NCI-H345 (cell line): Measurements from ENCODE around the gene SKIDA1.
"Not testable (repeated sequence)": the region's sequence is repeated elsewhere in the genome, so short reads cannot be mapped to it uniquely, and the experiment has no call there.

Experiments used
- DNase-seq: peaks from one replicate; lab custom pipeline; 2025; lab: John Stamatoyannopoulos, UW

The SKIDA1 gene

DNA sequence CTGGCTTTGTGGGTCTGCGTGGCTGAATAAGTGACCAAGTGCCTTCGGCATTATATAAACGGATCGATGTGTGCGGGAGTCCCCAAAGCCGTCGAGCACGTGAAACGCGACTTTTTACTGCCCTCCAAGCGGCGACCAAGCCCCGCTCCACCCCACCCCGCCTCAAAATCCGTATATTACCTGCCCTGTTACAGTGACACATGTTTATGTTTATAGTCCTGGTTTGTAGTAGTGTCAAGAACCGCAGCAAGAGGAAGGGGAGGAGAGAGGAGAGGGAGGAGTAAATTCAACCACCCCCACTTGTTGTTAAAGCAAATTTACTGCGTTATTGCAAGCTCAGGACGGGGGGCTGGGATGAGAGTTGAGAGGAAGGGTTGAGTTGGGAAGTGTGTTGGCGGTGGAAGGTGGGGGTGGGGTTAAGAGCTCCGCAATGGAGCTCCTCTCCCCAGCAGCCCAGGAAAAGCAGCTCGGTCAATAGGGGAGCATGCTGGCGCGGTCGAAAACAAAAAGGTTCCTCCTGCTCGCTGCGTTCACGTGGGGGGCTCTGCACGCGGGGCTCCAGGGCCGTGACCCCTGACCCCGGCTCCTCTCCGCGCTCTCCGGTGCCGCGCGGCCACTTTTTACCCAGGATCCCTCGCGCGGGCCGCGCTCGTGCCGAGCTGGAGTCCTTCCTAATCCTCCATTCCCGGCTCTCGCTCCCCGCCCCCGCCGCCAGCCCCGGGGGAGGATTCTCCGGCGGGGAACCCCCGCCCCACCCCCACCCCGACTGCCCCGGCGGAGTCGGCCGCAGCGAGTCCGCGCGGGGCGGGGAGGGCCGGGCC lies at the start of gene SKIDA1:
Gene SKIDA1, minus strand, starts transcription at position 316 of the 821 bp plus-strand sequence. CDS start 7,860 bp downstream, outside the sequence.
- DNase-seq, result peak; percentile 65

DNA sequence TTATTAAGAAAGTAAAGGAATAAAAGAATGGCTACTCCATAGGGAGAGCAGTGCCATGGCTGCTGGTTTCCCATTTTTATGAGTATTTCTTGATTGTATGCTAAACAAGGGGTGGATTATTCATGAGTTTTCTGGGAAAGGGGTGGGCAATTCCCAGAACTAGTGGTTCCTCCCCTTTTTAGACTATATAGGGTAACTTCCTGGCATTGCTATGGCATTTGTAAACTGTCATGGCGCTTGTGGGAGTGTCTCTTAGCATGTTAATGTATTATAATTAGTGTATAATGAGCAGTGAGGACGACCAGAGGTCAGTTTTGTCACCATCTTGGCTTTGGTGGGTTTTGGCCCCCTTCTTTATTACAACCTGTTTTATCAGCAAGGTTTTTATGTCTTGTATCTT lies 49.0 kb upstream of the SKIDA1 start:
- not testable (repeated sequence) for DNase-seq

DNA sequence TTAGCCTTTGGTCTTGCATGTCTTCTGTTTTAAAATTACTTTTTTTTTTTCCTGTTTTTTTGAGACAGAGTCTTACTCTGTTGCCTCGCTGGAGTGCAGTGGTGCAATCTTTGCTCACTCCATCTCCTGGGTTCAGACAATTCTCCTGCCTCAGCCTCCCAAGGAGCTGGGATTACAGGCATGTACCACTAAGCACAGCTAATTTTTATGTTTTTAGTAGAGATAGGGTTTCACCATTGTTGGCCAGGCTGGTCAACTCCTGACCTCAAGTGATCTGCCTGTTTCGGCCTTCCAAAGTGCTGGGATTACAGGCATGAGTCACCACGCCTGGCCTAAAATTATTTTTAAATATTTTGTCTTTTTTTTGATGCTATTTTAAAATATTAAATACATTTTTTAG lies 47.1 kb upstream of the SKIDA1 start:
- no peak for DNase-seq

DNA sequence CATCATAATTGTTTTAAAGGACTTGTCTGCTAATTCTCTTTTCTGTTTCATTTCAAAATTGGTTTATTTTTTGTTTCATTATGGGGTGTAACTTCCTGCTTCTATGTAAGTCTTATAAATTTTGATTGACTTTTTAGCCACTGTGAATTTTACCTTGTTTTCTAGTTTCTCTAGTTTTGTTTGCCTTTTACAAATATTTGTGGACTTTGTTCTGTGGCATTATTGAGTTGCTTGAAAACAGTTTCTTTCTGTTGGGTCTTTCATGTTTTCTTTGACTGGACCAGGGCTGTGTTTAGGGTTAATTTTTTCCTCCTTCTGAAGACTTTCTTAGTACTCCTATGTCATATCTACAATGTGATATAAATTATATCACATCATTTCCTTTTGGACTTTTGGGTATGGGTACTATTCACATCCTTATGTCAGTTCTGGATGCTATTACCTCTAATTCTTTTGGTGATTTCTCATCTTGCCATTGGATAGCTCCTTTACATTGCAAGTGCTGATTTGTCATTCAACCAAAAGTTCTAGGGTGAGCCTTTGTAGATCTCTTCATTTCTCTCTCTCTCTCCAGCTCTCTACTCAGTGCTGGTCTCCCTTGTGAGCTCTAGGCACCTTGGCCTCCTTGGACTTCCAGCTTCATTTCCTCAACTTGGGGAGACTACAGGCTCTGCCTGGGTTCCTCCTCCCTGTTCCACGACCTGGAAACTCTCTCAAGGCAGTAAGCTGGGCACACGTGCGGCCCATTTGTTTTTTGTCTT lies 45.5 kb upstream of the SKIDA1 start:
- no peak for DNase-seq

DNA sequence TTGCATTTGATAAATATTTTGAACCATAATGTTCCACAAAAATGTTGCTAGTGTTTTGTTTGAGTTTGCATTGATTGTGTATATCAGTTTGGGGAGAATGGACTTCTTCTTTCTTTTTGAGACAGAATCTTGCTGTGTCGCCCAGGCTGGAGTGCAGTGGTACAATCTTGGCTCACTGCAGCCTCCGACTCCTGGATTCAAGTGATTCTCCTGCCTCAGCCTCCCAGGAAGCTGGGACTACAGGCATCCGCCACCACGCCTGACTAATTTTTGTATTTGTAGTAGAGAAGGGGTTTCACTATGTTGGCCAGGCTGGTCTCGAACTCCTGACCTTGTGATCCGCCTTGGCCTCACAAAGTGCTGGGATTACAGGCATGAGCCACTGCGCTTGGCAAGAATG lies 33.5 kb upstream of the SKIDA1 start:
- not testable (repeated sequence) for DNase-seq

DNA sequence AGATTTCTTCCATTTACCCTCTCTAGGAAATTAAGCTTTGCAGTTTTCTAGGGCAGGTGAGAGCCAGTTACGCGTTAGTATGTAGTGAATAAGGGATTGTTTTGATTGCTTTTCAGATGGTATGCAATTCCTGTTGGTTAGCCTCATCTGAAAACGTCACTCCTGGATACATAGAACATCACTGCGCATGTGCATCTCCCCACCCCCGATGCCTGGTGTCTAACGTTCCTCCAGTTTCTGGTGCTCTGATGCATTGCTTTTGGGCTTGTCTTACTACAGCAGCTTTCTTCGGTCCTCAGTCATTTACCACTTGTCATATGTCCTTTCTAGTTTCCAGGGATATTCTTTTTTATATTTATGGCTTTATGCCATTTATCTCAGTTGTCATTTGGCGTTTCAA lies 31.0 kb upstream of the SKIDA1 start:
- no peak for DNase-seq

DNA sequence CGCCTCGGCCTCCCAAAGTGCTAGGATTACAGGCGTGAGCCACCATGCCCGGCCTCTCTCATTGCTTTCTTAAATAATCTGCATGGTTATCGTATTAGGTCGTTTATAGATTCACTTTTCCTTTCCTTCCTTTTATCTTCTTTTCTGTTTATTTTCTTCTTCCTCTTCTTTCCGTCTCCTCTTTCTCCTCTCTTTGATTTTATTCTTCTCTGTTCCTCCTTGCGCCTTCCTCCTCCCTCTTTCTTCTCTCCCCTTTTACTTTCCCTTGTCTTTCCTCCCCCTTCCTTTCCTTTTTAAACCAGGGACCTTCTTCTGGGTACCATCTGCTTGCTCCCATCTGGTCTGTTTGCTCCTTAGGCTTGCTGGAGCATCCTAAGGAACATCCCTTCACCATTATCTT lies 27.2 kb upstream of the SKIDA1 start:
- DNase-seq, result no peak

DNA sequence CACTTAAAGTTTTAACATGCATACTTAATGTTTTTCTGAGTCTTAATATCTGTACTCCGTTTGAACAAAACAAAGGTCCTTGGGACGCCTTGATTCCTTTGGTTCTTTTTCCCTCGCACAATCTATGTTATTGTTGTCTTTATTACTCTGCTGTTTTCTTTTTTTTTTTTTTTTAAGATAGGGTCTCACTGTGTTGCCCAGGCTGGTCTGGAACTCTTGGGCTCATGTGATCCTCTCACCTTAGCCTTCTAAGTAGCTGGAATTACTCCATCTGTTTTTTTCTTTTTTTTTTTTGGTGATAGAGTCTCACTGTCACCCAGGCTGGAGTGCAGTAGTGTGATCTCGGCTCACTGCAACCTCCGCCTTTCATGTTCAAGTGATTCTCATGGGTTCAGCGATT lies 21.8 kb upstream of the SKIDA1 start:
- DNase-seq, result no peak

DNA sequence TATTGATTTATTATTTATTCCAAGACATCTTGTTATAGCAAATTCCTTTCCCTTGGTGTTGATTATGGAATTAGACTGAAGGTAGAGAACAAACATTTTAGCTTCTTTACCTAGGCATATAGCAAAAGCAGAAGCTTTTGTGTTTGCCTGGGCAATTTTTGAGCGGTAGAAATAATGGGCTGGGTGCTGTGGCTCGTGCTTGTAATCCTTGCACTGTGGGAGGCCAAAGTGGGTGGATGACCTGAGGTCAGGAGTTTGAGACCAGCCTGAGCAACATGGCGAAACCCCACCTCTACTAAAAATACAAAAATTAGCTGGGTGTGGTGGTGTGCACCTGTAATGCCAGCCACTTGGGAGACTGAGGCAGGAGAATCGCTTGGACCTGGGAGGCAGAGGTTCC lies 15.2 kb upstream of the SKIDA1 start:
- DNase-seq, result not testable (repeated sequence)

DNA sequence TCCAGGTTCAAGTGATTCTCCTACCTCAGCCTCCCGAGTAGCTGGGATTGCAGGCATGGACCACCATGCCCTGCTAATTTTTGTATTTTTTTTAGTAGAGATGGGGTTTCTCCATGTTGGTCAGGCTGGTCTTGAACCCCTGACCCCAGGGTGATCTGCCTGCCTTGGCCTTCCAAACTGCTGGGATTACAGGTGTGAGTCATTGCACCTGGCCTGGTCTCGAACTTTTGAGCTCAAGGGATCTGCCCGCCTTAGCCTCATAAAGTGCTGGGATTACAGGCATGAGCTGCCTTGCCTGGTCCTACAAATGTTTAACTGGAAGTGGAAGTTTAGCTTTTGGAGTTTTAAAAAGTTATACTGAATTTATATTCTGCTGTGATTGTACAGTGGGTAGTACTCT lies 11.4 kb upstream of the SKIDA1 start:
- DNase-seq, result no peak

DNA sequence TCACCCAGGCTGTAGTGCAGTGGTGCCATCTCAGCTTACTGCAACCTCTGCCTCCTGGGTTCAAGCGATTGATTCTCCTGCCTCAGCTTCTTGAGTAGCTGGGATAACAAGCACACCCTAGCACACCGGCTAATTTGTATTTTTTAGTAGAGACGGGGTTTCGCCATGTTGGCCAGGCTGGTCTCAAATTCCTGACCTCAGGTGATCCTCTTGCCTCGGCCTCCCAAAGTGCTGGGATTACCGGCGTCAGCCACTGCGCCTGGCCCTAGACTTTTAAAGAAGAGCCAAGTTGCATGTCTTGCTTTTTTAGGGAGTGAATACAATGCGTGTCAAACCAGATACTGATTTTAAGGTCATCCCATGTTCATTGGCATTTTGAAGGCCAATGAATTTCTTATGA lies 10.5 kb upstream of the SKIDA1 start:
- not testable (repeated sequence) for DNase-seq

DNA sequence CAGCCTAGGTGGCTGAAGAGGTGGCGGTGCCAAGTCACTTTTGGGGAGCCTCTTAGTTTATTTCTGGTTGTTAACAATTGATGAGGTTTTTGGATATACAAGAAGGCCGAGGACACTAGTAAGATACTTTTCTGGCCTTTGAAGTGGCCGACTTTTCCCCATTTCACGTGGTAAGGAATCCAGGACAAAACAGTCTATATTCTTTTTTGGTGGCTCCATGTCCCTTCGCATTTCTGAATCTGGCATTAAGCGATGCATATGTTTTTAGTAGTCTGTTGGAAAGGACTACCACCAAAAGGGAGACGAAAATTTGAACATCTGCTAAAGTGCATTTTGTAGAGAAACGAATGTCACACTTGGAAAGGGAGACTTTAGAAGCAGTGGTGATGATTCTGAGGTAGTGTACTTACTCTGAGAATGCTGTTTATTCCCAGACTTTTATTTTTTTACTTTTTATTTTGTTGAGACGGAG lies 10.0 kb upstream of the SKIDA1 start:
- DNase-seq, result no peak

DNA sequence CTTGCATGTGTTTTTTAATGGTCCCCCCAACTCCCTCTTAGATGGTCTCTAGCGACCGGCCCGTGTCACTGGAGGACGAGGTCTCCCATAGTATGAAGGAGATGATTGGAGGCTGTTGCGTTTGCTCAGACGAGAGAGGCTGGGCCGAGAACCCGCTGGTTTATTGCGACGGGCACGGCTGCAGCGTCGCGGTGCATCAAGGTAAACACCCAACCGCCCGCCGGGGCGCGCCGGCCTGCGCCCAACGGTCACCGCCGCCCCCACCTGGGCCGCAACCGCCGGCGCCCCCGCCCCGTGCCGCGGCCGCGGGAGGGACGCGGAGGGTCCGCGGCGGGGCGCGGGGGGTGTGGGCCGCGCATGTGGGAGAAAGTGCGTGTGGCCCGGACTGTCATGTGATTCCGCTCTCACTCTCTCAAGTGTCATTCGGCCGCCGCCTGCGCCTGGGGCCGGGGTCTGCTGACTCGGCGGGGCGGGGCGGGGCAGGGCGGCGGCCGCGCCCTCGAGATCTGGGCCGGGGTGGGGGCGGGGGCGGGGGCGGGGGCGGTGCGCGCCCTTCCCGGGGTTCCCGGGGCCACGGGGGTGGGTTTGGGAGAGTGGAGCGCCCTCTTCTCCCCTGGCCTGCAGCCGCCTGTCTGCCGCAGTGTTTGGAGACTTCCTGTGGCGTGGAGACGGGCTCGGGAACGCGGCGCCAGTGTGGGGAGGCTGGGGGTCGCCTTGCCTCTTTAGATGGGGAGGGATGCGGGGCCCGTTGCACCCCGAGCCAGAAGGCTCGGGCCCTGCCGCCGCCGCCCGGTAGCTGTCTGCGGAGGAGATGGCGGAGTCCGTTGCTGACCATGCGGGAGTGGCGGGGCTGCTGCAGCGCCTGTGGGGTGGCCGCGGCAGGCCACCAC lies 9.4 kb upstream of the SKIDA1 start:
- peak; percentile 59 for DNase-seq

DNA sequence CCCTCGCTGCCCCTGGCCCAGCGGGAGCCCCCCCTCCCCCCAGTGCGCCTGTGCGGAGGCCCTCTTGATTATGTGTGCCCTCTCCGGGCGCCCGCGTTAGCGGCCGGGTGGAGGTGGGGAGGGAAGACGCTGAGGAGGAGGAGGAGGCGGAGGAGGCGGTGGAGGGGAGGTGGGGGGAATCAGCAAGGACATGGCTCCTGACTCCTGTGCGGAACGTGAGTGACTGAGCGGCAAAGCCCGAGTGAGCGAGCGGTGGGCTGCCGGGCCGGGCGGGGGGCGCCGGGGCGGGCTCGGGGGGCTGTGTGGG lies 8.8 kb upstream of the SKIDA1 start:
- DNase-seq, result no peak

DNA sequence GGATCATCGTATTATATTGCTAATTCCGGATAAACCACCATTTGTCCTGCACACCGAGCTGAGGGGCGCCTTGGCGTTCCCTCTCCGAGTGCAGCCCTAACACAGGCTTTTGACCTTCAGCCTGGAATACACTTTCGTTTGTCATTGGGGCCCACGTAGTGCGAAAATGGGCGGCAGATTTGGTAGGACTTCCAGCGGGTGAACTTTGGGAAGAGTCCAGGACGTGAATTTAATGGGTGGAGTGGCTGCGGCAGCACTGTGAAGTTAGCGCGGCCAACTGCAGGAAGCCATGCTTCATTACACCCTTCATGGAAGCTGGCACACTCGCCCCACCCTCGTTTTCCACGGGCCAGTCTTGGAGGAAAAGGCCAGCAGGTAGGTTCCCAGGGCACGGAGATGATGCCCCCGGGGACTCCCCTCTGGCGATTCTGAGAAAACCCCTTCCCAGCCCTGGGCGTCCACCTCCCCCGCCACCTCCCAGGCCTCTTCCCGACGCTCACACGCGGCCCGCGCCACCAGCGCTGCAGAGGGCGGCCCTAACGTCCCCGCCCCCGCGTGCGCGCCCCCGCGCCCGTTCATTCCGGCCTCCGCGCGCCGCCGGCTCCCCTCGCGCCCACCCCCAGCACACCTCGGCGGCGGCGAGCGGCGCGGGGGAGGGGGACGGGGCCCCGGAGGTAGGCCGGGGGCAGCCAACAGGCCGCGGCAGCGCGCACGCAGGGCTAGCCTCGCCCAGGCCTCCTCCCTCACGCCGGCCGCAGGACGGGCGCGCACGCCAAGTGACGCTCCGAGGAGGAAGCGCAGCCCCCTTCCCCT lies 8.2 kb upstream of the SKIDA1 start, which contains the start of gene MLLT10:
Gene MLLT10, plus strand, starts transcription at position 766 of the 813 bp plus-strand sequence. CDS start 413 bp downstream, outside the sequence.
- DNase-seq, result peak; percentile 94

DNA sequence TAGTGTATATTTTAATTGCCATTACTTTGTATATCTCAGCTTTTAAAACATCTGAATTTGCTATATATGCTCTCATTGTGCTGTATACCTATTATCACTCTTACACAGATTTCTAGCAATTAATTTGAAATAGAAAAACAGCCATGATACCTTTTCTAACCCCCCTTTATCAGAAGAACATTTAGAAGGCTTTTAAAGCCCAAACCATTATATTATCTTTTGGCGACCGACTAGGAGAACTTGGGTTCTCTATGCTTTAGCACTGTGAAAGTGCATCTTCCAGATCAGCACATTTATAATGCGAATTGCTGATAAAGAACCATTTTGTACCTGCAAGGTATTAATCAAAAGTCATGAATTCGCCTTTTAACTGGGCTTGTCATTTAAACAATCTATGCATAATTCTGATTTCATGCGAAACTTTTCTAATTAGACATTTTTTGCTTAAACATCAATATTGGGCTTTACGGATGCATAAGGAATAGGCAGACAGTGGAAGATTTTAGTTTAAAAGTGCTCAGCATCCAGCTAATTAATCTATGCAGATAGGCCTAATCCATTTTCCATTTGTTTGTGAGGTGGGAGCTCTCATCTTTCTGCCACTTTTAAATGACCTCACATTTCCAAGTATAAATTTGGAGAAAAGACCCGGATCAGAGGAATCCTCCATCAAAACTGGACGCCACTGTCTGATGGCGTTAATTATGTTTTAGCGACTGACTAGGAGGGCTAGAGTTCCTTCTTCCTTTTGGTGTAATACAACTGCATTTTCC lies 7.4 kb upstream of the SKIDA1 start:
- peak; percentile 34 for DNase-seq

DNA sequence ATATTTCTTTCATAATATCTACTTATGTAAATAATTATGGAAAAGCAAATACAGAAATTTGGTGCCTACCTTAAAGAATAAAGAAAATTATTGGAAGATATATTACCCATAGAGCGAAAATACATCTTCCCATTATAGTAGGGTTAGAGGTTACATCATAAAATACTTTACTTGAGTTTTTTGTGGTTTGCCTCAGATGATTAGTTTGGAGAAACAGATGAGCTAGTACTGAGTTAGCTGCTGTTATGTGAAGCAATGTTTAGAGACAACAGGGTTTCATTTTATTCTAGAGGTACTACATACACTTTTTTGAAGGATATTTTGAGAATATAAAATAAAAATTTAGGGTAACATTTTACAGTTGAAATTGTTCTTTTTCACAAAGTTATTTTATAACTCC lies 5.7 kb upstream of the SKIDA1 start:
- DNase-seq, result no peak

DNA sequence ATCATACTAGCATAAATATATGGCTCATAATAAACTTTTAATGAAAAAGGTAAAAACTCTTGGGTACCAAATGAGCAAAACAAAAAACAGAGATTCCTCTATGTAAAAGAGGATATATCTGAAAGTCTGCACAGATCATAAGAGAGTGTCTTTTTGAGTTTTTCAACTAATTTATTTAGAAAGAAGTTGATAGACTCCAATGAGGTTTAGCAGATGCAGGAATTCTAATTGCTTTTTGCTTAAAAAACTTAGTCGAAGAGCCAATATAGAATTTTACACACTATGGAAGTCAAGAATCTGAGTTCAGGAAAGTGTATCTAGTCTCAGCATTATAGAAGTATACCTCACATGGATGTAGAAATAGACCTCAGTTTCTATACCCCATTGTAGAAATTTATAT lies 5.2 kb upstream of the SKIDA1 start:
- no peak for DNase-seq

DNA sequence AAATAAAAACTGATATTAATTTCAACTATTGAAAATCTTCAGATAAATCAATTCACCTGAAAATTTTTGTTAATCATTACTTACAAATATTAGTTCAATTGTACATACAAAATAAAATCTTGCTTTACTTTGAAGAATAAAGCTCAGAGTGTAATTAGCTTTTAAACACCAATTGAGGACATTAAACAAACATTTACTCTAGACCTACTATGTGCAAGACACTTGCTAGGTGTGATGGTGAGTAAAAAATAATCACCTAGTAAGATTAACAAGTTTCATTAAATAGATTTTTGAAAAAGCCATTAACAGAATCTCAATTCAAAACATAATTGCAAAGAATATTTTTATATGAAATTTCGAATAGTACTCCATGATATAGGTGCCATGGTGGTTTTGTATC lies 4.7 kb upstream of the SKIDA1 start:
- no peak for DNase-seq

DNA sequence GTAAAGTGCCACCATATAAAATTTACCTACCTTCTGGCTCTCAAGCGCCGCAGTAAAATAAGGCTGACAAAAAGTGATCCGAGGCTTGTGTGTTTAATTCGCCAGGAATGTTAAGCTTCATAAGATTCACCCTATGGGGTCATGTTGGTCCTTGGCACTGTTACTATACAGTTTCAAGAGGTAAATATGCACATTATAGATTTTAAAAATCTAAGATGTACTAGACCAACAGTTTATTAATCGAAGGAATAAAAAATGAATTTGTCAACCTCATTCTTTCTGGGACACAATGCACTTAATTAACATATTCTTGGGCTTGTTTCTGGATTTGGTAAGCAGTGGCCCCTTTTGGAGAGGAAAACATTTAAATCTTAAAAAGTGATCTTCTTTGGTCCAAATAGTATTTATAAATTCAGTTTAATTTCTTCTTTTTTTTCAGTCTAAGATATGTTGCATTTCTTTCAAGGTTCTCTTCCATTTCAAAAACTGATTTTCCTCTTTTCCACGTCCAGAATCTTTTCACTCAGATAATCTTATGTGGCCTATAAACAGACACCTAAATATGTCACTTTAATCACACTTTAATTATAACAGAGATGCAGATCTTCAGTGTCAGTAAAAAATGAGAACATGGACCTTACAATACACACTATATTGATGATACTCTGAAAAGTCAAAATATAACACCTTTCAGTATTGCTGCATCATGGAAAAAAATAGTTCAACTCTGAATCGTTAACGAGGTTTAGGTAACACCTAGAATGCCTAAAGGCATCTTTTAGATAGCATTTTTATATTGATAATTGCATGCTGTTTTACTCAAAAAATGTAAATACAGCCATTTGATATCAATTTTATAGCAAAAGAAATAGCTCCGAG lies 3.8 kb upstream of the SKIDA1 start:
- DNase-seq, result no peak
